Right forelimb (tissue), 1 donor: ENCODE data around the gene GLIS1.
"Not testable (repeated sequence)": the region's sequence is repeated elsewhere in the genome, so short reads cannot be mapped to it uniquely, and the experiment has no call there.

Experiments used
- DNase-seq: peaks from one replicate; pipeline ENCODE4 v3.0.0-alpha.2; 2018

Gene GLIS1

DNA sequence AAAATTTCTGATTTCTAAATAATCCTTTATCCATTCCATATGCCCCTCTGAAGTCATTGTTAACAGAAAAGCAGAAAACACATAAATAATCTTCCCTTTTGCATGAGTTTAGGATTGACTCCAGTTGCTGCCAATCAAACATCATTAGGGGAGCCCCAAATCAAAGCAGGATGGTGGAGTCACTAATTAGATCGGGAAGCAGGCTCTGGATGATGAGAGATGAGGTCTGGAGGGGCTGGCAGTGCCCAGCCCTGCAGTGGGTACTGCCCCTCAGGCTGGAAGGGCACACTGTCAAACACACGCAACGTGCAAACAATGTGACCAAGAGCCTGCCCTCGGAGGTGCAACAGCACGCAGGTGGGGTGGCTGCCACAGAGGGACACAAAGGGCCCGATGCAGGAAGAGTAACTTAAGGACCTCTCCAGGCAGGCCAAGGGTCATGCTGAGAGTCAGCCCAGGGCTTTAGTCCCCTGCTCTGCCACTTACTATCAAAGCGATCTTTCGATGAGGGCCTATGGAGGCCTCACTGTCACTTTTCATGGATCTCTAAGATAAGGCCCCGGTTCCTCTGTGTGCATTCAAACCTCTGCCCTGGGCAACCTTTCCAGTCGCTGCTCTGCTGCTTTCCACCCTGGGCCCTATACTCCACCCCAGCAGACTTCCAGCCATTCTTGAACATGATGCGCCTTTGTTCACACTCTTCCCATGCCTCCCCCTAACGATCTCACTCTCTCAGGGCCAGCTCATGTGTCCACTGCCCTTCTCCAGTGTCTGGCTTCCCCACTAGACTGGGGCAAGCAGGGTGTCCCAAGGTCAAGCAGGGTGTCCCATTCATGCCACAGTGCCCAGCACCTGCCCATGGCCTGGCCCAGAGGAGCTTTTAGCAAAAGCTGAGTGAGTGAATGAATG, 180.9 kb downstream of the GLIS1 start:
- DNase-seq, result peak; percentile 34

DNA sequence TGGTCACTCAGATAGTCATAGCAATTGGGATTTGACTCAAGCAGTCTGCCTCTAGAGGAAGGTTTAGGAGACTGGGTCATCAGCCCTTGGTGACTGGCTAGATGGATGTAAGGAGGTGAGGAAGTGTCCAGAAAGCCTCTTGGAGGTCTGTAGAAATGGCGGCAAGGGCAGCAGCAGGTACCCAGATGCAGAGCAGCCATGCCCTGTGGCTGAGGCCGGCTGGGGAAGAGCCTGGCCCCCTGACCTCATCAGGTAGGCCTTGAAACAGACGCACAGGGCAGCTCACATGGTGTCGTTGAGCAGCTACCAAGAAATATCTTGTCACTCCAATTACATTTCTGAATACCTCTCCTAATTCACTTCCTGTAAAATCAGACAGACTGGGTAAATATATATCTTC, 181.6 kb downstream of the GLIS1 start:
- DNase-seq, result peak; percentile 44

DNA sequence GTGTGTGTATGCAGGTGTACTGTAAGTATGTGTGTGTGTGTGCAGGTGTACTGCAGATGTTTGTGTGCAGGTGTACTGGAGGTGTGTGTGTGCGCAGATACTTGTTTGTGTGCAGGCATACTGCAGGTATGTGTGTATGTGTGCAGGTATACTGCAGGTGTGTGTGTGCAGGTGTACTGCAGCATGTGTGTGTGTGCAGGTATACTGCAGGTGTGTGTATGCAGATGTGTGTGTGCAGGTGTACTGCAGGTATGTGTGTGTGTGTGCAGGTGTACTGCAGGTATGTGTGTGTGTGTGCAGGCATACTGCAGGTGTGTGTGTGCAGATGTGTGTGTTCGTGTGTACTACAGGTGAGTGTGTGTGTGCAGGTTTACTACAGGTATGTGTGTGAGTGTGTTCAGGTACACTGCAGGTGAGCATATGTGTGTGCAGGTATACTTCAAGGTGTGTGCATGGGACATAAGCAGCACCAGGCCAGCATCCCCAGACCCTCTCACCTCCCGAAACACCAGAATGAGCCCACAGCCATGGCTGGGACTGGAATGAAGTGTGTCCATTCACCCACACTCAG, 182.2 kb downstream of the GLIS1 start:
- no peak for DNase-seq

DNA sequence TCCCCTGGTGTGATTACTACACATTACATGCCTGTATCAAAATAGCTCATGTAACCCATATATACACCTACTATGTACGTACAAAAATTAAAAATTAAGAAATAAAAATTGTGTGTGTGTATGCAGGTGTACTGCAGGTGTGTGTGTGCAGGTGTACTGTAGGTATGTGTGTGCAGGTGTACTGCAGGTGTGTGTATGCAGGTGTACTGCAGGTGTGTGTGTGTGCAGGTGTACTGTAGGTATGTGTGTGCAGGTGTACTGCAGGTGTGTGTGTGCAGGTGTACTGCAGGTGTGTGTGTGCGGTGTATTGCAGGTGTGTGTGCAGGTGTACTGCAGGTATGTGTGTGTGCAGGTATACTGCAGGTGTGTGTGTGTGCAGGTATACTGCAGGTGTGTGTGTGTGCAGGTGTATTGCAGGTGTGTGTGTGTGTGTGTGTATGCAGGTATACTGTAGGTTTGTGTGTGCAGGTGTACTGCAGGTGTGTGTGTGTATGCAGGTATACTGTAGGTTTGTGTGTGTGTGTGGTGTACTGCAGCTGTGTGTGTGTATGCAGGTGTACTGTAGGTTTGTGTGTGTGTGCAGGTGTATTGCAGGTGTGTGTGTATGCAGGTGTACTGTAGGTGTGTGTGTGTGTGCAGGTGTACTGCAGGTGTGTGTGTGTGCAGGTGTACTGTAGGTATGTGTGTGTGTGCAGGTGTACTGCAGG, 183.2 kb downstream of the GLIS1 start:
- not testable (repeated sequence) for DNase-seq

DNA sequence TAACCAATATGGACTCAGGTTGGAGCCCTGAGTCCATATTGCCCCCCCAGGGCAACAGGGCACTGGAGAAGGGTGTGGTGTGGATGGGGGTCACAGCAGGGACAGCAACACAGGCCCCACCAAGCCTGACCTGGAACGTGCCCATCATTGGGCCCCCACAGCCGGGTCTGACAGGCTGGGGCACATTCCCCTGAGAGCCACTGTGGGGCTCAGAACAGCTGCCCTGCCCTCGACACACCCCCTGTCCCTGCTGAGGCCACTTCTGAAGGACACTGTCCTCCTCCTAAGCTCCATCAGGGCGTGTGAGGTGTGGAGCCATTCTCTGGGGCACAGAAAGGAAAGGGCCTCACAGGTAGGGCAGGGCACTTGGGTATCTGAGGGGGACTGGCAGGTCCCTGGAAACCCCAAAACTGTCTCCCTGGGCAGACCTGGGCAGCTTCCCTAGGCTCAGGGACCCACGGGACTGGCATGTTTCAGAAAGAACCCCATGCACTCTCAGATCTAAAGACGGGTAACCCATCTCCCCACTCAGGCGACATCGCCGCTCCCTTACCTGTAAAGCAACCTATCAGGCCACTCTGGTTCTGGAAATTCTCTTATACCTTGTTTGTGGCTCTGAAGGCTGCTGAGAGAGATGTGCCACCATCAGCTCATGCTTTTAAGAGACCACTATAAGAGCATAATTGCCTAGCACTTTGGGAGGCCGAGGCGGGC, 184.2 kb downstream of the GLIS1 start:
- DNase-seq, result peak; percentile 40

DNA sequence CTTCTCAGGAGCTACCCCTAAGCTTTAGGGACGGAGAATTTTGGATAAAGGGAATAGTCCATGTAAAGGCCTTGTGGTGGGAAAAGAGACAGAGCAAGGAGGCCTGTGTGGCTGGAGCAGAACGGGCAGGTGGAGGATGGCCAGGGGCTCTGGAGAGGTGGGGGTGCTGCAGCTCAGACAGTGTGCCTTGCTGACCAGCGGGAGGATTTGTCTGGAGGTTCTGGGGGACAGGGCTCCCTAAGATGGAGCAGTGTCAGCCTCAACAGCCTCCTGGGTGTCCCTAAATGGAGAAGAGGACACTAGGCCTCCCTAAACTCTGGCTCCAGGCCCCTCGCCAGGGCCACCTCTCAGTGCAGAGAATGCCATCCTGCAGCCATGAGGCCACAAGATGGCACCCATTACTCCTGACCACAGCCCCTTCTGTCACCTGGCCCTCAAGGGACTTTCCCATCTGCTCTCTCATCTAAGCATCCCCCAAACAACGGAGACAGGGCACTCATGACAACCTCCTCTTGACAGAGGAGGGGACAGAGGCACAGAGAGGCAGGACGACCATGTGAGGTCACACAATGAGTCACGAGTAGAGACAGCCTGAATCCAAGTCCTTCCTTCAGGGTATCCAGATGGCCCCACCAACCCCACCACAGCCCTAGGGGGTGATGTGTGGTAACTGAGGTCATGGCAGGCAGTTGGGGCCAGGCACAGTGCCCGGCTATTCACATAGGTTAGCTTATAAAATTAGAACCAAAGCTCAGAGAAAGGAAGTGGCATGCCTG, 185.0 kb downstream of the GLIS1 start:
- no peak for DNase-seq

DNA sequence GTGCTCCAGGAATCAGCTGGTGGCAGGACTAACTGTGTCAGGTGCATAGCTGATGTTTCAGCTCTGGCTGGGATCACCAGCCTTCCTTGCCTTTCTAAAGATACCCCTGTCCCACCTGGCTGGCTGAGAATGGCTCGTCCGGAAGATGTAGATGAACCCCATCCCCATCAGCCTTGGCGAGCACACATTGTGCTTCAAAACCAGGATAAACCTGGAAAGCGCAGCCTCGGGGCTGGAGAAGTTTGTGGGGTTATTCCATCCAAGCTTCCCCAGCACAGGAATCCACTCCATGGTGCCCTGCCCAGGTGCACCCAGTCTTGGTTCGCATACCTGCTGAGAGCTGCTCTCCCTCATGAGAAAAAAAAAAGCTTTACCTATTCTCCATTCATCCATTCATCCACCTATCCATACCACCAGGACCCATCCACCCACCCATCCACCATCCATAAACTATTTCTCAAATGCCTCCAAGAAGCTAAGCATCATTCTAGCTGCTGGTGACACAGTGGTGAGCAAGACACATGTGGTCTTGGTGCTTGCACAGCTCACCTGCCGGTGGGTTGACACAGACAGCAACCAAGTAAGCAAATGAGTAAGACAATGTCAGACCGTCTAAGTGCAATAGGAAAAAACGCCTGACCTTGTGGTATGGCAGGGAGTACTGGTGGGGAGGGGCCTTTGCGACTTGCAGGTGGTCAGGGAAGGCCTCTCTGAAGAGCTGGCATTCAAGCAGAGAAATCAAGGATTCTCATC, 185.8 kb downstream of the GLIS1 start:
- no peak for DNase-seq

DNA sequence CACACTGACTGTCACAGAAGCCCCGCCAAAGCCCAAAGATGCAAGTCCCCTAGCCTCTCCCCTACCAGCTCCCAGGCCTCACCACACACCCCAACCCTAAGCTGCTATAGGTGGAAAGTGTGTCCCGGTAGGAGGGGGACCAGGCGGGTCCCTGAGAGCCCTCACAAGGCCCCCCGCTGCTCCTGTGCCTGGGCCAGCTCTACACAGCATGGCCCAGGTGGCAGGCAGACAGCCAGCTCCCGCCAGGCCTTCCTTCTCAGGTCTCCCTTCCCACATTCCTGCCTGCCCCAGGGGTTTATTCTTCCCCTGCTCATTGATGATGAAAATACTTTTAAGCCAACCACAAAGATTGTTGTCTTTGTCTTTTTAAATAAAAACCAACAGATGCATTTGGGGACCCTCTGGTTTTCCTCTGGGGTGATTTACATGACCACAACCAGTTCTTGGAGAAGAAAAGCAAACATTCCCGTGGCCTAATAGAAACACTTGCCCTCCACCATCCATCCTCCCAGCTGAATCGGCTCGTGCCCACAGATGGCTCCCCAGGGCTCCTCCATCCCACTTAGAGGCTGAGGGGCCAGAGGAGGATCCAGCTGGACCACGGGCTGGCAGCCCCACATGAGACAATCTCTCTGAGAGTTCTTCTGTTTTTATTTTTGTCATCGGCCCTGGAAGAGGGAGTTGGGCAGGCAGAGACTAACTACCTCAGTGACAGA, 186.7 kb downstream of the GLIS1 start:
- DNase-seq, result peak; percentile 42

DNA sequence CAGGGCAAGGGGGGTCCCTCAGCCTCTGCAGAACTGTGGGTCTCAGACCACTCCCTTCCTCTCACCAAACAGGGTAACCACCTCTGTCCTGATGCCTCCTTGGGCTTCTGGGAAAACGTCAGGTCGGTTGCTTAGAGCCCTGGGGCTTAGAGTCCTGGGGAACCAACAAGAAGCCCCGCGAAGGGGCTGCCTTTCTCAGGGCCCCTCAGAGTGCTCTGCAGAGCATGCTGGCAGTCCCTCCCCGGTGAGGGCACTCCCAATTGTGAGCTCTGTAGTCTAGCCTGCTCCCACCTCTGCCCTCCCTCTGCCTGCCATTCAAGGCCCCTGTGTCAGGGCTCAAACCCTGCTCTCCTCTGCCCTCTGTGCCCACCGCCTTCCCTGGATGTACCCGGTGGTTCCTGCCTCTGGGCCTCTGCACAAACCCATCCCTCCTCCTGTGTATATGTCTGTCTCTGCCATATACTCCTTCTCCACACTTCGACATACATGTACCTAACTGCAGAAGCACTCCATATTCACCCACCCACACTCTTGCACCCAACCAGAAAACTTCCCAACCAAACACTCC, 187.5 kb downstream of the GLIS1 start:
- DNase-seq, result no peak

DNA sequence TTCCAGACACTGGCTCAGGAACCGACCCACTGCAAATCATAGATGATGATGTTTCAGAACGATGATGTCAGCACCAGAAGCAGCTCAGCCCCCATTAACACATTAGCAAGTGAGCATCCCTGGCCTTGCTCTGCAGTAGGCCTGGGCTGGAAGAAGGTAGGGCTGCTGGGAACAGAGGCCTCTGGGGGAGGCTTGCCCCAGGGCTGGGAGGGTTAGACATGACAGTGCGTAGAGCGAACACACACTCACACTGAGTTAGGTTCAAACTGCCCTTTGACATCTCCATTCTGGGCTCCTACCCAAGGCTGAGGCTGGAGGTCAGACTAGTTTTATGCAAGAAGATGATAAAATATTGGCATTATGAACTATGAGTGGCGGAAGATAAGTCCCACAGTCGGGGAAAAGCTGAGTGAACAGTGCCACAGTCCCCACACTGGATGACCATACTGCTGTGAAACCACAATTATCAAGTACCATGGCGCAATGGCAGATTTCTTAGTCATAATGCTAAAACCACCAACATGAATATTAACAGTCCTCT, 188.7 kb downstream of the GLIS1 start:
- no peak for DNase-seq

DNA sequence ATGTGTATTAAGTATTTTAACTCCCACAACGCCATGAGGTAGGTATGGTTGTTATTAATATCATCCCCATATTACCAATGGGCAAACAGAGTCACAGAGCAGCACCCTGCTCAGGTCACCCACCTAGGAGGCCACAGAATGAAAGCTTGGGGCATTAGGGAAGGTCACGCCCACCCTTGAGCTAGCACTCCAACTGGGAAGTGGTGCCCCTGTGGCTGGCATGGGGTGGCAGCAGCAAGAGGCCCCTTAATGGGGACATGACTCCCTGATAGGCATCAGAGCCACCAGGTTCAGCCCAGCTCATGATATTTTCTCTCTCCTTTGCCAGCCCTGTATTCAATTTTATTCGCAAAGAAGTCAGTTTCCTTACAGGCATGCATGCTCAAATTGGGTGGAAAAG, 189.2 kb downstream of the GLIS1 start:
- DNase-seq, result no peak

DNA sequence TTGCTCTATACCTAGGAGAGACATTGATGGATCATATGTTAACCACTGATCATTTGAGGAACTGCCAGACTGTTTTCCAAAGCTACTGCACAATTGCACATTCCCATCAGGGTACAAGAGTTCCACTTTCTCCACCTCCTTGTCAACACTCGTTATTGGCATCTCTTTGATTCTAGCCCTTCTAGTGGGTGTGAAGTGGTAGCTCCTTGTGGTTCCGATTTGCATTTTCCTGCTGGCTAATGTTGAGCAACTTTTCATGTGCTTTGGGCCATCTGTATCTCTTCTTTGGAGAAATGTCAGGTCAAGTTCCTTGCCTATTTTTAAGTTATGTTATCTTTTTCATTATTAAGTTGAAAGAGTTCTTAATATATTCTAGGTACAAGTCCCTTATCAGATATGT, 189.7 kb downstream of the GLIS1 start:
- DNase-seq, result no peak

DNA sequence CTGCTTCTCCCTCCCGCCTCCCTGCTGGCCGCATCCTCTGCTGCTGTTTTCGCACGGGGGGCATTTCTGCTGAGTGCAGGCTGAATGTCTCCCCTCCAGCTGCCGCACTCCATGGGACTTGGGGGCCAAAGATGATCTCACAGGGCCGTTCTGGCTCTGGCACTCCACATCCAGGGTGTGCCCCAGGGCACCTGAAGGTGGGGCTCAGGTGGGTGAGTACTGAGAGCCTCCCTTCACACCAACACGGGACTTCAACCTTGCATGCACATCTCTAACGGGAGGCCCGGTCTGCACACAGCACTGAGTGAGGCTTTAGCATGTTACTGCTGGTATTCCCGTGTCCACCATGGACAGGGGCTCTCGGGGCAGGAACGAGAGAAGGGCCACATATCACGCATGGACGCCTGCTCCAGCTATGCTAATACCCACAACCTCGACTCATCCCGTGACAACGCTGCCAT, 190.9 kb downstream of the GLIS1 start:
- DNase-seq, result no peak

DNA sequence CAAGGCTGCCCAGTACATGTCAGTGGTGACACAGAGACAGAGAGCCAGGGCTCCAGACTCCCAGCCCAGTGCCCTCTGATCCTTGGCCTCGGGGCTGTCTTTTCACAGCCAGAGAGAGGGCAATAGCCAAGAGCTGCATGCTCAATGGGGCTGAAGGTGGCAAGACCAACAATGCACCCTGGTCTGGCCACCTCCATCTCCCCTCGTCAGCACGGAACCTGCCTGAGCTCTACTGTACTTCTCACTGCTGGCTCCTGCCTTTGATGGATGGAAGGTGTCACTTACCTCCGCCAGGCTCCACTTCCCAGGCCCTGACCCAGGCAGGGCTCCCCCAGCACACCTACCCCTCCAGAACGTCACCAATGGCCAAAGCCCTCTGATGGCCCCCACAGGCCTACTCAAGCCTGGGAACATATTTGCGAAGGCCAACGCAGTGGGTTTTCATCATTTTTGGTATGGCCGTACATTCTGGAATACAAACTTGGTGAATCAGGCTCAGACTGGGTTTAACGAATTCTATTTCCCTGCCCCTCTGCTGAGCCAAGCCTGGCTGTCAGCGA, 191.7 kb downstream of the GLIS1 start:
- DNase-seq, result no peak

DNA sequence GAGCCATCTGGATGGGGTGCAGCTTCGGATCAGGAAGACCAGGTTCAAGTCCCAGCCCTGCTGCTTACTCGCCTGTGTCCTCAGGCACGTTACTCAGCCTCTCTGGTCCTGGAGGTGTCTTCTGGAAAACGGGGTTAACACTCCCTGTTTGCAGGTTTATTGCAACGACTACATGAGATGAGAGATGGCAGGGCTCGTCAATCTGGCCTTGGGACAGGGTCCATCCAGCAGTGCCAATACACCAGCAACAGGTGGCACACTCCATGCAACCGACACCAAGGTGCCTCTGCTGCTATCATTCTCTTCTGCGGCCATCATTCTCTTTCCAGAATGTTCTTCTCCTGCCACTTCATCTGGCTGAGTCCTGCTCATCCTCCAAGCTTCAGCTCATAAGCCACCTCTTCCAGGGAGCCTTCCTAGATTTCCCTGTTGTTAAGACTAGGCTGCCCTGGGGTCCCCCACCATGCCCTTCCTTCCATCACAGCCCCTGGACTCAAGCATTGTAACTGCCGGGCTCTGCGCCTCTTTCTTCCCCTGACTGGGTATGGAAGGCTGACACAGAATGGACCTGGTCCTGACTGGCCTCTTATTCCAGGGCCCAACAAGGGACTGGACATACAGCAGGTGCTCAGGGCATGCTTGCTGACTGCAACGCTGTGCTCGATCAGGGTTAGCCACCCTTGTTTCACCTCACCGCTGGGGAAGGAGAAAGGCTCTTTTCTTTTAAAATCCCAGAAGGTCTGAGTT, 192.4 kb downstream of the GLIS1 start:
- DNase-seq, result no peak

DNA sequence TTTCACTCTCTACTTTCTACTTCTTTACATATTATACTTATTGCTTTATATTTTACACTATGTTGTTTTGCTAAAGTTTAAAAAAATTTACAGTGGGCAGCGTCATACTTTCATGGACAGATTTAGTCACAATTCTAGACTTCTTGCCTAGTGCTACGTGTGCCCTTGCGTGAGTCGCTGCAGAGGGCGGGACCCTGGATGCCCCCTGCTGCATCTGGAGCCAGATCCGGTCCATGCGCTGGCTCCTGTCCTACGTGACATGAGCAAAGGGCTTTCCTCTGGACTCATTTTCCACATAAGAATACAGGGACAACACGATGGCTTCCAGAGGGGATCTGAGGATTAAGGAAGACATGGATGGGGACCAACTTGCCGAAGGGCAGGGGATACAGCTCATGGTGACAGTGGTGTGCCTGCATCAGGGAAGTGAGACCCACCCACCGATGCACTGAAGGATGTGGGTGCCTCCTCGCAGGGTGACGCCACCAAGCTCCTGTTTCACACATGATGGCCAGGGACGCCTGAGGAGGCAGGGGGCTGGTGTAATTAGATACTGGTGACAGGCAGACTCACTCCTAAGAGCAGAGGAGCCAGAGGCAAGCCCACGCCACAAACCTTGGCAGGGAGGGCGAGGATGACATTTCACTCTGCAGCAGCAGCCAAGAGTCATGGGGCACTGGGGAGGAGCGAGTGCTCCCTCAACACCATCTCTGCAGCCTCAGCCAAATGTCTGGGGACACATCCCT, 193.1 kb downstream of the GLIS1 start:
- DNase-seq, result peak; percentile 47

DNA sequence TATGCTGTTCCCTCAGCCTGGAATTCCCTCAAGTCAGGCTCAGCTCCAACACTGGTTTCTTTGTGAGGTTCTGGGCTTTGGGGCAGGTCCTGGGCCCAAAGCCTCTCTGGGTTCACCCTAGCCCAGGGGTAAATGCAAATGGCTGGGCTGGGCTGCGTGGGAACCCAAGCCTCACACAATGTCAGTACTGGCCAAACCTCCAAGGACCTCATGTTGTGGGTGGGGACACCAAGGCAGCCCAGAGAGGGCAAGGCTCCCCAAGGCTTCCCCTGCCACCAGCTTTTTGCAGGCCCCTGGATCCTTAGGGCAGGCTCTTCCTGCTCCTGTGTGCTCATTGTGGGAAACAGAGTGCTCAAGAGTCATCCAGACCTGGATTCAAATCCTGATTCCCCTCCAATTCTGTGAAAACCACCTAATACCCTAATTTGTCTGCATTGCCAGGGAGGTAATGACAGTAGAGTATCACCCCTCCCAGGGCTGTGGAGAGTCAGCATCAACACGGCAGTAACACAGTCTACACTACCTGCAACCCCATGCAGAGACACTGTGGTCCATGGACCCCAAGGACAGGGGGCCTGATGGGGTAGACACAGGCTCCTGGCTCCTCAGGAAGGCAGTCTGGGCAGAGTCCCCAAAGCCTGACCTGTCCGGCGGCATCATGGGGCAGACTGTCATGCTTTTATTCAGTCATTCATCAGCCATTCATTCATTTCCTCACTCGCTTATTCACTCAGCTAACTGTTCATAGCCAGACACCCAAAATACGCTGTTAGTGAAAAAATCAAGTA, 194.0 kb downstream of the GLIS1 start:
- DNase-seq, result peak; percentile 30
